SK-N-SH (cell line): Measurements from ENCODE around the gene CLINT1.
"Not testable (repeated sequence)": the region's sequence is repeated elsewhere in the genome, so short reads cannot be mapped to it uniquely, and the experiment has no call there.

Experiments used
- EZH2phosphoT487 ChIP-seq: fragments of 200-600 bp; sonication (generic); IDR thresholded peaks from 2 replicates; pipeline ENCODE4 v1.6.1; 2017; ENCODE audit warnings: low read depth, mixed run types, mild to moderate bottlenecking, antibody characterized with exemption, moderate library complexity, borderline replicate concordance
- FOXJ3 ChIP-seq: sonication (generic); formaldehyde crosslinking; IDR thresholded peaks from 2 replicates; pipeline ENCODE4 v1.5.1; 2020; ENCODE audit warnings: mild to moderate bottlenecking, missing genetic modification reagents
- FOXM1 ChIP-seq: IDR thresholded peaks from 2 replicates; pipeline ENCODE4 v1.4.0; 2012; ENCODE audit warnings: low read depth, mild to moderate bottlenecking
- GABPA ChIP-seq: IDR thresholded peaks from 2 replicates; pipeline ENCODE4 v1.4.0; 2012; ENCODE audit warnings: low read depth, mild to moderate bottlenecking
- GATA2 ChIP-seq: sonication (generic); formaldehyde crosslinking; IDR thresholded peaks from 2 replicates; pipeline ENCODE4 v1.5.0; 2020; ENCODE audit warnings: mild to moderate bottlenecking, missing genetic modification reagents
- JUND ChIP-seq: IDR thresholded peaks from 2 replicates; pipeline ENCODE4 v1.4.0; 2012
- POLR2AphosphoS5 ChIP-seq: IDR thresholded peaks from 2 replicates; pipeline ENCODE4 v1.6.1; 2012; ENCODE audit warnings: low read depth, low read length
- RCOR1 ChIP-seq: fragments of 150-350 bp; IDR thresholded peaks from 2 replicates; pipeline ENCODE4 v1.6.1; 2017; ENCODE audit warnings: antibody characterized with exemption, low read length
- REST ChIP-seq: IDR thresholded peaks from 2 replicates; pipeline ENCODE4 v1.6.1; 2012; ENCODE audit warnings: mild to moderate bottlenecking, low read depth, low read length, moderate library complexity
- SIN3A ChIP-seq: IDR thresholded peaks from 2 replicates; pipeline ENCODE4 v1.6.1; 2012; ENCODE audit warnings: low read depth, mild to moderate bottlenecking, low read length, moderate library complexity, borderline replicate concordance
- SMC3 ChIP-seq: IDR thresholded peaks from 2 replicates; pipeline ENCODE4 v1.6.1; 2012; ENCODE audit warnings: low read depth, low read length, improper control_type of control experiment
- TF ChIP-seq, protein P1 (sequence below): fragments of 200-600 bp; sonication (generic); IDR thresholded peaks from 2 replicates; pipeline ENCODE4 v1.6.1; 2017; ENCODE audit warnings: antibody characterized with exemption, mild to moderate bottlenecking, moderate library complexity
- TF ChIP-seq, protein P2 (sequence below): fragments of 150-350 bp; IDR thresholded peaks from 2 replicates; pipeline ENCODE4 v1.6.1; 2017; ENCODE audit warnings: antibody characterized with exemption, low read length, low read depth, borderline replicate concordance

GRCh38 chr5:157853365-157853764 lies 5.6 kb downstream of the CLINT1 start:
- TF ChIP-seq REST; GATA2 (CRISPR knock-in tag); GABPA; FOXM1; EZH2phosphoT487; SMC3; JUND; POLR2AphosphoS5; FOXJ3; RCOR1; SIN3A: not testable (repeated sequence)
- TF ChIP-seq, protein P1, sequence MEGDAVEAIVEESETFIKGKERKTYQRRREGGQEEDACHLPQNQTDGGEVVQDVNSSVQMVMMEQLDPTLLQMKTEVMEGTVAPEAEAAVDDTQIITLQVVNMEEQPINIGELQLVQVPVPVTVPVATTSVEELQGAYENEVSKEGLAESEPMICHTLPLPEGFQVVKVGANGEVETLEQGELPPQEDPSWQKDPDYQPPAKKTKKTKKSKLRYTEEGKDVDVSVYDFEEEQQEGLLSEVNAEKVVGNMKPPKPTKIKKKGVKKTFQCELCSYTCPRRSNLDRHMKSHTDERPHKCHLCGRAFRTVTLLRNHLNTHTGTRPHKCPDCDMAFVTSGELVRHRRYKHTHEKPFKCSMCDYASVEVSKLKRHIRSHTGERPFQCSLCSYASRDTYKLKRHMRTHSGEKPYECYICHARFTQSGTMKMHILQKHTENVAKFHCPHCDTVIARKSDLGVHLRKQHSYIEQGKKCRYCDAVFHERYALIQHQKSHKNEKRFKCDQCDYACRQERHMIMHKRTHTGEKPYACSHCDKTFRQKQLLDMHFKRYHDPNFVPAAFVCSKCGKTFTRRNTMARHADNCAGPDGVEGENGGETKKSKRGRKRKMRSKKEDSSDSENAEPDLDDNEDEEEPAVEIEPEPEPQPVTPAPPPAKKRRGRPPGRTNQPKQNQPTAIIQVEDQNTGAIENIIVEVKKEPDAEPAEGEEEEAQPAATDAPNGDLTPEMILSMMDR: not testable (repeated sequence)
- TF ChIP-seq, protein P2, sequence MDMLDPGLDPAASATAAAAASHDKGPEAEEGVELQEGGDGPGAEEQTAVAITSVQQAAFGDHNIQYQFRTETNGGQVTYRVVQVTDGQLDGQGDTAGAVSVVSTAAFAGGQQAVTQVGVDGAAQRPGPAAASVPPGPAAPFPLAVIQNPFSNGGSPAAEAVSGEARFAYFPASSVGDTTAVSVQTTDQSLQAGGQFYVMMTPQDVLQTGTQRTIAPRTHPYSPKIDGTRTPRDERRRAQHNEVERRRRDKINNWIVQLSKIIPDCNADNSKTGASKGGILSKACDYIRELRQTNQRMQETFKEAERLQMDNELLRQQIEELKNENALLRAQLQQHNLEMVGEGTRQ: not testable (repeated sequence)
